Activated CD4-positive, alpha-beta T cell treated with anti-CD3 and anti-CD28 coated beads, Interleukin-2, amount 50 U/mL, for 4 hours (primary cell): ENCODE results near the gene C1orf87.

Experiments used
- DNase-seq, 2 experiments: peaks; one replicate each; pipeline ENCODE4 v3.0.0-alpha.2; 2020

The C1orf87 gene

GRCh38 chr1:60055336-60055735, 18.2 kb downstream of the C1orf87 start:
- DNase-seq, result no peak

GRCh38 chr1:60054374-60054773, 19.2 kb downstream of the C1orf87 start:
- no peak for DNase-seq

GRCh38 chr1:60052601-60053000, 21.0 kb downstream of the C1orf87 start:
- no peak for DNase-seq

GRCh38 chr1:60051191-60051590, 22.4 kb downstream of the C1orf87 start:
- DNase-seq, result no peak

- DNase-seq, result no peak
These were observed 24.4 kb downstream of the C1orf87 start for GRCh38 chr1:60049188-60049587.

GRCh38 chr1:60044881-60045280, 28.7 kb downstream of the C1orf87 start:
- DNase-seq, result no peak

GRCh38 chr1:60041783-60042182, 31.8 kb downstream of the C1orf87 start:
- DNase-seq, result no peak

- no peak for DNase-seq
These were observed 35.9 kb downstream of the C1orf87 start for GRCh38 chr1:60037669-60038068.

- no peak for DNase-seq
These were observed 36.6 kb downstream of the C1orf87 start for GRCh38 chr1:60036856-60037460.

GRCh38 chr1:60035921-60036320, 37.6 kb downstream of the C1orf87 start:
- no peak for DNase-seq

GRCh38 chr1:60034999-60035398, 38.6 kb downstream of the C1orf87 start:
- DNase-seq, result no peak

GRCh38 chr1:60033066-60033465, 40.5 kb downstream of the C1orf87 start:
- DNase-seq, result no peak

- no peak for DNase-seq
These were observed 42.4 kb downstream of the C1orf87 start for GRCh38 chr1:60031146-60031545.

GRCh38 chr1:60025552-60025951, 48.0 kb downstream of the C1orf87 start:
- no peak for DNase-seq

- DNase-seq, result no peak
These were observed 55.9 kb downstream of the C1orf87 start for GRCh38 chr1:60017508-60018205.

GRCh38 chr1:60010690-60011089, 62.9 kb downstream of the C1orf87 start:
- no peak for DNase-seq

GRCh38 chr1:60008500-60008899, 65.1 kb downstream of the C1orf87 start:
- DNase-seq, result no peak

- DNase-seq, result no peak
These were observed 72.9 kb downstream of the C1orf87 start for GRCh38 chr1:60000625-60001024.

- no peak for DNase-seq
These were observed 73.8 kb downstream of the C1orf87 start for GRCh38 chr1:59999746-60000145.

GRCh38 chr1:59999006-59999405, 74.6 kb downstream of the C1orf87 start:
- no peak for DNase-seq

GRCh38 chr1:59997479-59998115, 76.0 kb downstream of the C1orf87 start:
- DNase-seq, result no peak

GRCh38 chr1:59994302-59995198, 79.0 kb downstream of the C1orf87 start:
- DNase-seq, result no peak
